Stimulated activated CD4-positive, alpha-beta T cell treated with anti-CD3 and anti-CD28 coated beads, Interleukin-15, amount 100 ng/mL, for 48 hours (primary cell): ENCODE measurements around the gene ASTN2.
A peak's percentile ranks its signal among the peaks of the same experiment; 100 is the strongest.
"Not testable (repeated sequence)": the region's sequence is repeated elsewhere in the genome, so short reads cannot be mapped to it uniquely, and the experiment has no call there.

Source experiments
- DNase-seq, 2 donors: peaks; one replicate each; pipeline ENCODE4 v3.0.0-alpha.2; 2020; ENCODE audit warnings: low read depth in 2 of 2

Gene ASTN2

GRCh38 chr9:117074784-117075520 lies 339.9 kb downstream of the ASTN2 start:
- no peak for DNase-seq

- no peak for DNase-seq
Measured at GRCh38 chr9:117074342-117074662, 340.6 kb downstream of the ASTN2 start.

- peak in 1 of 2 donors; percentile 4 for DNase-seq
Measured at GRCh38 chr9:117073539-117074341, 341.1 kb downstream of the ASTN2 start.

GRCh38 chr9:117073071-117073470 lies 341.8 kb downstream of the ASTN2 start:
- no peak for DNase-seq

DNA sequence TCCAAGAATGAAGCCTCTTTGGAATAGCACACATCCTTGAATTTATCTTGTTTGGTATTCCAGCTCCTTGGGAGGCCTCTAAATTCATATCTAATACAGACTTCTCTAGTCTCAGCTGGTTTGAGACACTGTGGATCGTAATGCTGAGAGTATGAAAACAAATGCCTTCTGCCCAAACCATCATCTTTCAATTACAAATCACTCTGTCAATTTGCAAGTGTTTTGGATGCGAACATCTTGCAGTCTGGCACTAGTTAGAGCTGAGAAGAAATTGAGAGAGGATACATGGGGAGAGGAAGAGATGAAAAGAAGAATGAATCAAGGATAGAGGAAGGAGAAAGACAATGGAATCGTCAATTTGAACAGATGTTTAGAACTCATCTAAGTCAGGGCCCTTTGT lies 342.6 kb downstream of the ASTN2 start:
- no peak for DNase-seq

- not testable (repeated sequence) for DNase-seq
Measured at GRCh38 chr9:117071673-117072207, 343.1 kb downstream of the ASTN2 start.

- DNase-seq, result no peak
Measured at GRCh38 chr9:117063721-117064471, 351.0 kb downstream of the ASTN2 start.

- DNase-seq, result no peak
Measured at GRCh38 chr9:117060963-117061362, 353.9 kb downstream of the ASTN2 start.

DNA sequence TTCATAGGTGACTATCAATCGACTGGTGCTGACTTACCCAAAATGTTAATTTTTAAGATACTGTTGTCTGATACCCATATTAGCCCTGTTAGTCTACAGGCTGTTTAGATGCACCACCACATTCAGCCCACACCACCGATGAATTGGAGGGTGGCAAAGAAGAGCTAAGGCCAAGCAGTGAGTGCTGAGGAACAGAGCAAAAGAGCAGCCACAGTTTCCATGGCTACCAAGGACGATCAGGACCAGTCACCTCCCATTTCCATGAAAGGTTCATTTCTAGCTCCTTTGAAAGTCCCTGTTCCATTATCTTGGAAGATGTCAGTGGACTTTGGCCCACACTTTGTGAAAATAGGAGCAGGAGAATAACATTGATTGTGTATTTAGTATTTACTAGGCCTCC lies 364.9 kb downstream of the ASTN2 start:
- DNase-seq, result no peak

DNA sequence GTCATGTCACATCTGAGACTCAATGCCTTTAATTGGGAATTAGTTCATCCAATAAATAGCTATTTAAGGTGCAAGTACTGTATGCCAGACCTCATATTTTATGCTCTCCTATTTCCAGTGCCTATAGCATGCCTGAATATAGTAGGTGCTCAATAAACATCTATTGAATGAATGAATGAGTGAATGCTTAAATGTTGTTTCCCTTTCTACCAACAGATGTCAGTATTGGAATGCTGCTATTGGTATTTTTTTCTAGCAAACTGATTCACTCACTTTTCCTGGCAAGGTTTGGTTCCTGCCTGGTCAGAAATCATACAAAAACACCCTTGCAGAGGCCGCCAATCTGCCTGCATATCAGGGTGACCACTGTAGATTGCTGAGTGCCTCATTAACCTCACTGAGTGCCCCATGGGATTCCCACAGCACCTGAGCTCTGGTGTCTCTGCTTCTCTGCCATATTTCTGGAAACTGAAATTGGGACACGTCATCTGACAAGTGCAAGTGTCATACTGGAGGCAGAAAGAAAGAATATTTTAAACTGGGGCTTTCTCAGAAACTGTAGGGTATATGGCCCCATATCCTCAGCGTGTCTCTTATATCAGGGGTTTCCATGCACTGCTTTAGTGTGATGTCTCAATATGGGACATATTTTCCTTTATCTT lies 368.1 kb downstream of the ASTN2 start:
- no peak for DNase-seq

DNA sequence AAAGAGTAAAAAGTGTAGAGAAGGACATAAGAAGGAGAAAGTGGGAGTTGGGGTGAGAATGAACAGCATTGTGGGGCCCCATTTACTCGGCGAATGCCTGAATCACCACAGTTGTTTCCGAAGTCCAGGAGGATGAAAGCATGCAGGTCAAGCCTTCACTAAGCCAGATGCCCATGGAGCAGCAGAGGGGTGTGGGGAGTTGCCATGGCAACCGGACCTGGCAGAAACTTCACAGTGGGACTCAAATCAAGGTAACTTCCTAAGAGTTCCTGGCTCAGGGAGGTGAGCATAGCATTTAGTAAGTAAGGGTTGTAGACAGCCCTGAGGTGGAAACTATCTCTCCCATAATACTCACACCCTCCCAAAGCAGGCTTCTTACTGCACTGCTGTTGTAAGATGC lies 370.6 kb downstream of the ASTN2 start:
- DNase-seq, result no peak

GRCh38 chr9:117043159-117043558 lies 371.7 kb downstream of the ASTN2 start:
- DNase-seq, result no peak

DNA sequence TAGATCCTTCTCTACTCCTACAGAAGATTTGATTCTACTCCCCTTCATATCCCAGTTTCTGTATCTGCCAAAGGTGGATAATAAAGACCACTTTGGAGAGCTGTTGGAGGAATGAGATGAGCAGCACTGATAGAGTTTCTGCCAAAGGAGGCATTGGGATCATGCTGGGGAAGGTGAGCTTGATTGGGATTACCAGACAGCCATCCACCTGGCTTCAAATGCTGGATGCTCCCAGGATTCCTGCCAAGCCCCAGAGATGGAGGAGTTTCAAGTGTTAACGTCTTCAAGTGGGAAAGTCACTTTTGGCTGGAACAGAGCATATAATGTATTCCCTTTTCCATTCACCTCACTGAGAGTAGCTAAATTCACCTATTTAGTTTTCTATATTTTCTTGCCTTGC lies 379.3 kb downstream of the ASTN2 start:
- no peak for DNase-seq

DNA sequence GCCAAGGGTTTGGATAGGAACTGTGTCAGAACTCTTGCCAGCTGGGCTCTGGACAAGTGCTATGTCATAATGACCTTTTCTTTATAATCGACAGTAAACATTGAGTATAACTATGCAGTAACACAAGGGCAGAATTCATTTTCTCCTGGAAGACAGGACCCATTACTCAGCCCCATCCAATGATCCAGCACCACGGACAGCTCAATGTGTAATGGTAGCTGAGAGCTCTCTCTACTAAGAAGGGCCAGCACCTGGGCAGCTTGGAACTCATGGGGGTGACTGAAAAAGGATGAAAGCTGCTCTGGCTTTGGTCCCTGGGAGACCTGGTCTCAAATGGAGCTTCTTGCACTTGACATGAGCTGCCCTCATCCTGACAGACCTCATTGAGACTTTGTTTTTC lies 380.0 kb downstream of the ASTN2 start:
- DNase-seq, result no peak

DNA sequence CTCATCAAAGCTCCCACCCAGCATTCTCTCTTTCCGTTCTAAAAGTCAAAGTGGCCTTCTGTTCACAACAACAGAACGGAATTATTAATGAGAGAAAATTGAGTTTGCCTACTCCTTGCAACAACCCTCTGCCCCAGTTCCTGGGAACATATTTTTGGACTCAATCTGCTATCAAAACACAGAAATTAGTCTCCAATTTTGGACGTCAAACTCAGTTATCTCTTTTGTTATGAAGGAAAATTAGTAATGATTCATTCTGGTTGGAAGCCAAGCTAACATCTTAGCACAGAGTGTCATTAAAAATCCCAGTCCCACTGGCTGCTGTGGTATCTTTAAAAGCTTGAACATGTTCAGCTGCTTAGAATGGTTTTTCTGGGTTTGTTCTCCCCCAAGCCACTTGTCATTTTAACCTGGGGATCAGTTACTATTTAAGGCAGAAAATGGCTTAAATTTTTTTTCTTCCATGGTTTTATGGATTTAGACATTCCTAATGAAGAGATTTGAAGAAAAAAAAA lies 384.5 kb downstream of the ASTN2 start:
- no peak for DNase-seq

DNA sequence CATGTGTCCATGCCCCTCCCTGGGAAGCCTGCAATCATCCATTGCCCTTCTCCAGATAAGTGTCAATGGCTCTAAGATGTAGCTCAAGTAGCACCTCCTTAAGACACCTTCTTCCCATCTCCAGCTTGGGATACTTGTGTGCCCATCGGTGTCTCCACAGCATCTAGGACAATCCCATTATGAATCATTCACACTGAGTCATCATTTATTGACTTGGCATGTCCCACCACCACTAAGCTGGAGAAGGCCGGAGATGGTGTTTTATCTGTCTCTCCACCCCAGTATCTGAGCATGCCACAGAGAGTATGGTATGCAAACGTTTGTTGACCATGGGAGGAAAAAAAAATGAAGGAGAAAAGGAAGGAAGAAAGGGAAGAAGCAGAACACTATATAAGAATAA lies 385.5 kb downstream of the ASTN2 start:
- DNase-seq, result no peak

GRCh38 chr9:117028103-117028858 lies 386.6 kb downstream of the ASTN2 start:
- DNase-seq, result no peak

GRCh38 chr9:117021906-117022305 lies 393.0 kb downstream of the ASTN2 start:
- DNase-seq, result no peak

DNA sequence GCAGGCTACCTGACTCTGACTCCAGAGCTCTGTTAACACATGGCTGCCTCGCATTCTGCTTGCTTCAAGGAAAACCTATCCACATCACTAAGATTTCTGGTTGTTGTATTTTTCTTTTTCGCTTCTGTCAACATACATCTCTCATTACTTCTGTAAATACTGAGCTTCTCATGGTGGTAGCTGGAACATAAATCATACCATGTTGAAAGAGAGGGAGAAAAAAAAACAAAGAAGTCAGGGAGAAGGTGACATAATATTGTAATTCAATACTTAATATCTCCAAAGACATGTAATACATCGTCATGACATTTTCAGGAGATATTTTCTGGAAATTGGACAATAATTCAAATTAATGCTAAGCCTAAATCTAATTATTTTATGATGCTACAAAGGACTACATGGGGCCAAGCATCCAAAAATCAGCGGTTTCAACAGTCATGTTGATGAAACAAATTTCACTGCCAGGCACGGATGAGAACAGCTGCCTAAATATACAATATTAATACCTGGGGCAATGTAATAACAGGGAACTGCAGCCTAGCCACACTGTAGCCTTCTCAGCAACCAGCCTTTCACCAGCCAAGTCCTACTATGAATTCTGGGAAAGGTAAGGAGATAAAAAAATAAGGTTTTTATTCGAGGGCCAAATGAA lies 395.8 kb downstream of the ASTN2 start:
- no peak for DNase-seq

GRCh38 chr9:117017414-117017985 lies 397.4 kb downstream of the ASTN2 start:
- DNase-seq, result no peak
